T-helper 2 cell treated with Interferon-gamma antibody and Interleukin-4, amounts not matched to agents 100 ng/mL and 5 ng/mL, for 36 hours (primary cell): ENCODE measurements around the gene SPATA24. TPM values are rescaled to one million over a fixed set of nuclear protein-coding genes. Genes with fewer than 3 reads are reported as not detected.

Experiments
- intact Hi-C: fragments of 100-400 bp; cut with micrococcal nuclease; formaldehyde crosslinking; loops from one replicate; pipeline ENCODE4 v1.15.1; 2023
- total RNA-seq: library from RNA; stranded (reverse); gene quantifications from 2 replicates; pipeline ENCODE4 v1.2.3, GENCODE V29; 2022

The SPATA24 gene
- total RNA-seq, 1 donor from 2014 or later: 8.6 TPM

- intact Hi-C loops: no loop called here
Measured at GRCh38 chr5:139385061-139386049, 18.5 kb downstream of the SPATA24 start.

DNA sequence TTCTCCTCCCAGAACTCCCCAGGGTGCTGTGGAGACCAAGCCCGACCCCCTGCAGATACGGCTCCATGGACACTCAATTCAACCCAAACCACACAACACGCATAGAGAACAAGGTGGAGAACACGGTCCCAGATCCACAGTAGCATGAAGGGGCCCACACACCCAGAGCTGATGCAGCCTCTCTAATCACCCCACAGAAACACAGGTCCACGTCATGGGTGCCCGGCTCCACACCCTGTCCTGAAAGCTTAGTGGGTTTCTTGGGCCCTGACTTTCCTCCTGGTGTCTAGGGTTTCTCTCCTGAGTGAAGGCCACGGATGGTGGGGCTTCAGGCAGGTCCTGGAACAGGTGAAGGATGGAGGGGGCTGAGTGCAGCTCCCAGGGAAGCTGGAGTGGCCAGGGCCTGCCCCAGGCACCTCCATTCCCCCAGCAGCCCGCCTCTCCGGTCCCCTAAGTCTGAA lies 19.3 kb downstream of the SPATA24 start:
- intact Hi-C loops: no loop called here

- intact Hi-C loops: no loop called here
Measured at GRCh38 chr5:139383993-139384590, 19.8 kb downstream of the SPATA24 start.

DNA sequence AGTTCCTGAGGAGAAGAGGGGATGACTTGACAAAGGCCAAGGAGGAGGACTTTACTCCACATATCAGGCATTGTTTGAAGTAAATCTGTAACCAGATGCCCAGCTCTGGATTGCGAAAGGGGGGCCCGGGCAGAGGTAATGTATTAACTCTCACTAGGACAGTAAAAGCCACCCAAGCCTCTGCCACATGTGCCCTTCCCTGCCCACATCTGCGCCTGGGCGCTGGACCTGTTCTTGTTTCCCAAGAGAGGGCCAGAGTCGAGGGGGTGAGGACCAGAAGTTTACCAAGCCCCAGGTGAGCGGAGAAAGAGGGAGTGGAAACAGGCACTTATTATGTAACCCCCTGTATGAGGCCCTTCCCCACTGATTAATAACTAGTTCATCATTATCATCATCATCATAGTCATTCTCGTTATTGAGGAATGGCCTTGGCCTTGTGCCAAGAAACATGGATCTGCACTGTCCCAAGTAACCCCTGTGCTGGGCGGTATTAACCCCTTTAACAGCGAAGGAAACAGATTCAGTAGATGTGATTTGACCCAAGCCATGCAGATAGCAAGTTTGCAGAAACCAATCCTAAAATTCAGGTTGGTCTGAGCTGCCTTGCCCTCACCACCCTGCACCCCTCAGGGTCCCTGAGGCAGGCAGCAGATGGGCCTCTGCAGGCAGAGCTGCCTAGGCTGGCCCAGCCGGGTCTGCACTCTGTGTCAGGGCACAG lies 20.5 kb downstream of the SPATA24 start, which contains the start of gene SLC23A1:
TSS of gene SLC23A1 (minus strand) at position 23 of the 718 bp plus-strand sequence. CDS start 44 bp downstream, outside the sequence.
- intact Hi-C loops: no loop called here

GRCh38 chr5:139382807-139383206 lies 21.1 kb downstream of the SPATA24 start:
- intact Hi-C loops: no loop called here

- intact Hi-C loops: no loop called here
Measured at GRCh38 chr5:139381837-139382761, 21.8 kb downstream of the SPATA24 start.

GRCh38 chr5:139379626-139380449 lies 24.1 kb downstream of the SPATA24 start:
- intact Hi-C loops: no loop called here

GRCh38 chr5:139378941-139379361 lies 24.9 kb downstream of the SPATA24 start:
- intact Hi-C loops: no loop called here

GRCh38 chr5:139378101-139378825 lies 25.6 kb downstream of the SPATA24 start:
- intact Hi-C loops: no loop called here

DNA sequence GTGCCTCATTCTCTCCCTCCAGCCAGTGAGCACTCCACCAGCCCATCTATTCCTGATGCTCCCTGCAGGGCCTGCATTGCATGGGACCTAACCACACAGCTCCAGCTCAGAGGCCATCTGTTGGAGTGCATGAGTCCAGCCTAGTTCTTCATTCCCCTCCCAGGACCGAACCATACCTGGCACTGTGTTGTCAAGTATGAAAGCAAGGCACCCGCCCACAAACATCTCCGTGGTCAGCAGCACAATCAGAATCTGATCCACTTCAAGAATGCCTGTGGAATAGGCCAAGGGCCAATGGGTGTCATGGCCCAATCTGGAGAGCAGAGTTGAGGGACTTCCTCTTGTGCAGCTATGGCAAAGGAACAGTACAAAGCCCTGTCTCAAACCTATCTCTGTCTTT lies 26.7 kb downstream of the SPATA24 start:
- intact Hi-C loops: no loop called here

GRCh38 chr5:139376364-139376763 lies 27.5 kb downstream of the SPATA24 start:
- intact Hi-C loops: no loop called here

GRCh38 chr5:139374909-139375308 lies 29.0 kb downstream of the SPATA24 start:
- intact Hi-C loops: no loop called here

DNA sequence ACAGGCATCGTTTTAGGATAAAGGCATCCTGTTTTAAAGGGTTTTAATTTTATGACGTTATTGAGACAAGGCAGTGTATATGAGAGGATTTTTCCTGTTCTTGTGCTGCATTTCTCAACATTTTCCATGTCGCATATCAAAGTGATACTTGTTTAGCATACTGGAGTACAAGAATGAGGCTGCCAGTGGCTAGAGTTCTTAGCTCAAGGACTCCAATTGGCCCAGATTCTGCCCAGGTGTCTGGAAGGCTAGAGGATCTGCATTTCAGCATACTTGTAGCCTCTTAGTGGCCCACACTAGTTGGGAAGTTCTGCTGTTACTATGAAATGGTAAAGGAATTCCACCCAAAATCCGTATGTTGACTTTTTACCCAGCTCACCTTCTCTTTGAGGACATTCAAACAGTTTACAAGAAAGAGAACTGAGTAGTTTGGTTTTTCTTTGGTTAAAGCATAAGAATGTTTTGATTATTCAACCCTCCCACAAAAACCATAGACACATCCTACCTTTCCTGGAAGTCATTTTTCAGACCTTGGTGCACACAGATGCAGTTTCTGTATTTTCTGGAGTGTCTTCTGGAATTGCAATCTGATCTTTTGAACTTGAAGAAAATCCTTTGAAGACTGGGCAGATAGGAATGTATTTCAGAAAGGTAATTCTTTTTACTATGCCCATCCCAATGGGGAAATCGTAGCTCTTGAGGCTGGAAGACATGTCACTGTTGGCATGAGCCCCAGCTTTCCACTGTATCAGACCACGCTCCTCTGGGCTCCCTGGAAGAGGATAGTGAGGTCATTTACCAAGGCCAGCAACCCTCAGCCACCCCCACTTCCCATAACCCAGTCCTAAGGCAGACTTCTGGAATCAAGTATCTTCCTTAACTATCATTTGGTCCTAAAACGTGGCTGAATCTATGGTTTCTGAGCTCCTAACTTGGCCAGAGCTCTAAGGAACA lies 32.1 kb downstream of the SPATA24 start:
- intact Hi-C loops: no loop called here

DNA sequence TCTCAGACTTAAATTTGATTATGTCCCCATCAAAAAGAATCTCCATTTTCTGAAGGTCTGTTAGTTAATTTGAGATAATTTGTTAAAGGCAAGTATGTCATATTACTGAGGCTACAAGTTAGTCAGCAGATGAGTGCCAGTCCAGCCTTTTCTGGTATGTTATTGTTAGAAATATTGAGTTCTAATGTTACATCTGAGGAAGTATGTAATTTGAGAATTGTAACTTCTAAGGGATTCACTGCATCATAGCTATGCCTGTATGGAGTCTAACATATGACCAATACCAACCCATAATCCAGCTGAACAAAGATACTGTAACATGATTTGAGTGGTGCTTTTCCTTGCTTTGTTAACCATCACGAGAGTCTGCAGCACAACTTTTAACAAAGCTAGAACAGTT lies 34.7 kb downstream of the SPATA24 start:
- intact Hi-C loops: no loop called here

- intact Hi-C loops: no loop called here
Measured at GRCh38 chr5:139368613-139369012, 35.3 kb downstream of the SPATA24 start.

DNA sequence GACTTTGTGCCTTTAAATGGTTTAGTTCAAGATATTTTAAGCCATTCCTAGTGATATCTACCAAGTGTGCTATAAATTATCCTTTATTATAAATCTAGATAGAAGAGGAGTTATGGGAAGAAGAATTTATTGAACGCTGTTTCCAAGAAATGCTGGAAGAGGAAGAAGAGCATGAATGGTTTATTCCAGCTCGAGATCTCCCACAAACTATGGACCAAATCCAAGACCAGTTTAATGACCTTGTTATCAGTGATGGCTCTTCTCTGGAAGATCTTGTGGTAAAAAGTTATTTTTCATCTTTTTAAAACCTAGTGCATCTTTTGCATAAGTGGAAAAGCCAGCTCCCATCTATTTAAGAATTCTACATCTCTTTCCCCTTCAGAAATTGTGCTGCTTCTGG lies 39.4 kb downstream of the SPATA24 start:
- intact Hi-C loops: no loop called here

- intact Hi-C loops: no loop called here
Measured at GRCh38 chr5:139363937-139364336, 40.0 kb downstream of the SPATA24 start.
